ENCODE data around the gene FKBP2. TPM values are rescaled to one million over a fixed set of nuclear protein-coding genes. Genes with fewer than 3 reads are reported as not detected.
A peak's percentile ranks its signal among the peaks of the same experiment; 100 is the strongest.

FKBP2 gene
- total RNA-seq, 1 donor from 2014 or later: 31.4 TPM

DNA sequence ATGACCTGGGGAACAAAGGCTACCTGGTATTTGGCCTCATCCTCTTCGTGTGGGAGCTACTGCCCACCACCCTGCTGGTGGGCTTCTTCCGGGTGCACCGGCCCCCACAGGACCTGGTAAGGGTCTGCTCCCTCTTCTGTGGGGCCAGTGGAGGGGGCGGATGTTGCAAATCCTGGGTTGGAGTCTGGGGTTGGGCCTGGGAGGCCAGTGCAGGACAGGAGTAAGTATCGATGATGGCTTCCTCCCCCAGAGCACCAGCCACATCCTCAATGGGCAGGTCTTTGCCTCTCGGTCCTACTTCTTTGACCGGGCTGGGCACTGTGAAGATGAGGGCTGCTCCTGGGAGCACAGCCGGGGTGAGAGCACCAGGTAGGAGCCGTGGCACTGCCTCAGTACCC lies 47.5 kb downstream of the FKBP2 start:
- TF ChIP-seq CTCF (IDR thresholded peaks at IDR 0.05; ENCODE audit: partially characterized antibody, unreplicated experiment): no peak
- no peak overlapping the region for H3K4me3 Mint-ChIP-seq (ENCODE audit: unreplicated experiment)
- DNase-seq: no peak
- no peak overlapping the region for H3K27ac Mint-ChIP-seq (ENCODE audit: unreplicated experiment)
- H3K36me3 Mint-ChIP-seq (ENCODE audit: unreplicated experiment): peaks cover 5% of the 10 kb centered on the region
- peaks cover 7% of the 10 kb centered on the region for H3K4me1 Mint-ChIP-seq (ENCODE audit: low read depth, unreplicated experiment)
- H3K27me3 Mint-ChIP-seq (ENCODE audit: unreplicated experiment): peaks cover 13% of the 10 kb centered on the region
- H3K9me3 Mint-ChIP-seq (ENCODE audit: unreplicated experiment): peaks cover 6% of the 10 kb centered on the region

DNA sequence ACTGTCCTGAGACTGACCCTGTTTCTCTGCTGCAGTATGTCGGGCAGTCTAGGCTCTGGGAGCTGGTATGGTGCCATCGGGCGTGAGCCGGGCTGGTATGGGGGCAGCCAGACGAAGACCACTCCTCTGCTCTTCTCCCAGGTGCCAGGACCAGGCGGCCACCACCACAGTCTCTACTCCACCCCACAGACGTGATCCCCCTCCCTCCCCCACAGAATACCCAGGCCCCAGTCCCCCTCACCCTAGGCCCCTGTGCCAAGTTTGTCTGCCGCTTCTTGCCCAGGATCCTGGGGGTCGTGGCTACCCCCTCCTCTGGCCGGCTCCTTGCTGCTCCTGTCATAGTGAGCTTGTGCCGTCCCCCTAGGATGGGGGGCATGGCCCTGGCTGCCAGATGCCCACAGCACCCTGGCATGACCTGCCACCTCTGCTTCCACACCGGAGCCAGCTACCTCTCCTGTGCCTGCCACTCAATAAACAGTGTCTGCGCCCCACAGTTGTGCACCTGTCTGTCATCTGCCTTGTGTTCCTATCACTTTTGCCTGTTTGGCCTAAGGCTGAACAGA lies 48.2 kb downstream of the FKBP2 start:
- DNase-seq: no peak
- H3K4me3 Mint-ChIP-seq (ENCODE audit: unreplicated experiment): no peak overlapping the region
- no peak for TF ChIP-seq CTCF (IDR thresholded peaks at IDR 0.05; ENCODE audit: partially characterized antibody, unreplicated experiment)
- H3K36me3 Mint-ChIP-seq (ENCODE audit: unreplicated experiment): peaks cover 5% of the 10 kb centered on the region
- peaks cover 7% of the 10 kb centered on the region for H3K4me1 Mint-ChIP-seq (ENCODE audit: low read depth, unreplicated experiment)
- peaks cover 19% of the 10 kb centered on the region for H3K27me3 Mint-ChIP-seq (ENCODE audit: unreplicated experiment)
- no peak overlapping the region for H3K27ac Mint-ChIP-seq (ENCODE audit: unreplicated experiment)
- peaks cover 9% of the 10 kb centered on the region for H3K9me3 Mint-ChIP-seq (ENCODE audit: unreplicated experiment)

- Mint-ChIP-seq H3K4me1 (ENCODE audit: low read depth, unreplicated experiment) (peaks cover 7% of the 10 kb centered on the region), H3K27ac (ENCODE audit: unreplicated experiment) (no peak overlapping the region), H3K36me3 (ENCODE audit: unreplicated experiment) (peaks cover 5% of the 10 kb centered on the region), H3K4me3 (ENCODE audit: unreplicated experiment) (peak overlapping the region; percentile 74), H3K27me3 (ENCODE audit: unreplicated experiment) (peaks cover 29% of the 10 kb centered on the region), H3K9me3 (ENCODE audit: unreplicated experiment) (peaks cover 14% of the 10 kb centered on the region)
- no peak for DNase-seq
- TF ChIP-seq CTCF (IDR thresholded peaks at IDR 0.05; ENCODE audit: partially characterized antibody, unreplicated experiment): no peak
Measured at GRCh38 chr11:64290352-64291261, 49.7 kb downstream of the FKBP2 start.

DNA sequence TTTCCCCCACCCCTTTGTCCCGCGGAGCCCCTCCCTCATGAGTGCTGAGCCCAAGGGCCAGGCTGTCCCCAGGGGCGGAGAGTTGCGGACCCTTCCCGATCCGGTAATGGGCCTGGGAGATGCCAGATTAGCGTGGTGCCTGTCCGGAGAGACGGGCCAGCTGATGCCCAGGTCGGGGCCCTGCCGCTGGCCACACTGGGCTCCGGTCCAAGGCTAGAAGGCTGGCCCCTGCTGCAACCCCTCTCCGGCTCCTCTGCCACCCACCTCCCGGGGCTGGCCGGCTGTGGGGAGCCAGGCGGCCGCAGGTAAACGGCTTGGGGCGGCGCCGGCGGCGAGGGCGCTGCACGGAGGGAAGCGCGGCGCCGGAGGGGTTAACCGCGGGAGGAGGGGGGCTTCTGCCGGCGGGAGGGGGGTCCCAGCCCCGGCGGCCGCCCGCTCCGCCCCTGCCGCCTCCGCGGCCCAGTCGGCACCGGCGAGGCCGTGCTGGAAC lies 50.4 kb downstream of the FKBP2 start, which contains the start of gene KCNK4:
Gene KCNK4 (plus strand): TSS at position 41 of the 490 bp plus-strand sequence. CDS start 1,717 bp downstream, outside the sequence.
- no peak for TF ChIP-seq CTCF (IDR thresholded peaks at IDR 0.05; ENCODE audit: partially characterized antibody, unreplicated experiment)
- H3K36me3 Mint-ChIP-seq (ENCODE audit: unreplicated experiment): peaks cover 5% of the 10 kb centered on the region
- H3K27ac Mint-ChIP-seq (ENCODE audit: unreplicated experiment): no peak within 1 kb of the TSS
- H3K4me3 Mint-ChIP-seq (ENCODE audit: unreplicated experiment): peak within 1 kb of the TSS; percentile 74
- DNase-seq: no peak
- peaks cover 7% of the 10 kb centered on the region for H3K4me1 Mint-ChIP-seq (ENCODE audit: low read depth, unreplicated experiment)
- peaks cover 14% of the 10 kb centered on the region for H3K9me3 Mint-ChIP-seq (ENCODE audit: unreplicated experiment)
- H3K27me3 Mint-ChIP-seq (ENCODE audit: unreplicated experiment): peaks cover 32% of the 10 kb centered on the region

Measured in glutamatergic neuron (in vitro differentiated cells).